ENCODE results near the gene CENPC. TPM values are rescaled to one million over a fixed set of nuclear protein-coding genes. Genes with fewer than 3 reads are reported as not detected.
"Not testable (repeated sequence)": the region's sequence is repeated elsewhere in the genome, so short reads cannot be mapped to it uniquely, and the experiment has no call there.

The CENPC gene
- total RNA-seq, 1 experiment from 2014 or later, result 11.8 TPM

- ChIA-PET CTCF (no interaction called here), POLR2A (ENCODE audit: low non-redundant PET) (no interaction called here)
- no TSS peak for BruUV-seq (replicated peaks)
- intact Hi-C loops (cut with micrococcal nuclease; ENCODE audit: unreplicated experiment), result no loop called here
- Histone ChIP-seq H3K36me3 (ENCODE audit: insufficient read depth, low read length, poor library complexity, severe bottlenecking) (peaks cover 16% of the 10 kb centered on the region), H3K4me3 (ENCODE audit: low read depth, low read length, poor library complexity, severe bottlenecking) (no peak overlapping the region), H3K27me3 (replicated peaks; ENCODE audit: insufficient read depth, low read depth, low read length, poor library complexity) (no peaks in the 10 kb centered on the region), H3K27ac (ENCODE audit: low read depth, low read length, poor library complexity, severe bottlenecking) (no peak overlapping the region), H3K4me1 (ENCODE audit: insufficient read depth, low read length, poor library complexity, severe bottlenecking) (no peaks in the 10 kb centered on the region), H3K9me3 (ENCODE audit: low read depth, low read length, poor library complexity, severe bottlenecking) (no peaks in the 10 kb centered on the region)
- TF ChIP-seq CTCF (conservative IDR thresholded peaks at IDR 0.05; ENCODE audit: low read depth, low read length) (no peak), EZH2 (IDR thresholded peaks at IDR 0.05; ENCODE audit: borderline replicate concordance, low read depth, low read length, poor library complexity, severe bottlenecking) (no peak)
- DNase-seq (ENCODE audit: low spot score), result no peak
Measured at GRCh38 chr4:67533112-67533511, 12.2 kb downstream of the CENPC start.

- H3K4me1 ChIP-seq (ENCODE audit: insufficient read depth, low read length, poor library complexity, severe bottlenecking); H3K9me3 ChIP-seq (ENCODE audit: low read depth, low read length, poor library complexity, severe bottlenecking); BruUV-seq (replicated peaks); H3K4me3 ChIP-seq (ENCODE audit: low read depth, low read length, poor library complexity, severe bottlenecking); H3K27me3 ChIP-seq (replicated peaks; ENCODE audit: insufficient read depth, low read depth, low read length, poor library complexity); CTCF ChIA-PET; intact Hi-C loops (cut with micrococcal nuclease; ENCODE audit: unreplicated experiment); DNase-seq (ENCODE audit: low spot score); H3K27ac ChIP-seq (ENCODE audit: low read depth, low read length, poor library complexity, severe bottlenecking); POLR2A ChIA-PET (ENCODE audit: low non-redundant PET): not testable (repeated sequence)
- H3K36me3 ChIP-seq (ENCODE audit: insufficient read depth, low read length, poor library complexity, severe bottlenecking), result peaks cover 14% of the 10 kb centered on the region
Measured at GRCh38 chr4:67532397-67532796, 12.9 kb downstream of the CENPC start.

GRCh38 chr4:67531379-67531962 lies 13.8 kb downstream of the CENPC start:
- no peak overlapping the region for H3K4me3 ChIP-seq (ENCODE audit: low read depth, low read length, poor library complexity, severe bottlenecking)
- DNase-seq (ENCODE audit: low spot score), result no peak
- no peaks in the 10 kb centered on the region for H3K27me3 ChIP-seq (replicated peaks; ENCODE audit: insufficient read depth, low read depth, low read length, poor library complexity)
- H3K27ac ChIP-seq (ENCODE audit: low read depth, low read length, poor library complexity, severe bottlenecking), result no peak overlapping the region
- no TSS peak for BruUV-seq (replicated peaks)
- no peaks in the 10 kb centered on the region for H3K4me1 ChIP-seq (ENCODE audit: insufficient read depth, low read length, poor library complexity, severe bottlenecking)
- H3K36me3 ChIP-seq (ENCODE audit: insufficient read depth, low read length, poor library complexity, severe bottlenecking), result peaks cover 12% of the 10 kb centered on the region
- TF ChIP-seq EZH2 (IDR thresholded peaks at IDR 0.05; ENCODE audit: borderline replicate concordance, low read depth, low read length, poor library complexity, severe bottlenecking) (no peak), CTCF (conservative IDR thresholded peaks at IDR 0.05; ENCODE audit: low read depth, low read length) (no peak)
- POLR2A ChIA-PET (ENCODE audit: low non-redundant PET), result no interaction called here
- CTCF ChIA-PET, result no interaction called here
- H3K9me3 ChIP-seq (ENCODE audit: low read depth, low read length, poor library complexity, severe bottlenecking), result no peaks in the 10 kb centered on the region
- intact Hi-C loops (cut with micrococcal nuclease; ENCODE audit: unreplicated experiment), result no loop called here

GRCh38 chr4:67524140-67524539 lies 21.2 kb downstream of the CENPC start:
- H3K4me3 ChIP-seq (ENCODE audit: low read depth, low read length, poor library complexity, severe bottlenecking); H3K4me1 ChIP-seq (ENCODE audit: insufficient read depth, low read length, poor library complexity, severe bottlenecking); CTCF ChIA-PET; intact Hi-C loops (cut with micrococcal nuclease; ENCODE audit: unreplicated experiment); H3K27me3 ChIP-seq (replicated peaks; ENCODE audit: insufficient read depth, low read depth, low read length, poor library complexity); POLR2A ChIA-PET (ENCODE audit: low non-redundant PET); DNase-seq (ENCODE audit: low spot score); BruUV-seq (replicated peaks); H3K27ac ChIP-seq (ENCODE audit: low read depth, low read length, poor library complexity, severe bottlenecking); H3K9me3 ChIP-seq (ENCODE audit: low read depth, low read length, poor library complexity, severe bottlenecking); H3K36me3 ChIP-seq (ENCODE audit: insufficient read depth, low read length, poor library complexity, severe bottlenecking): not testable (repeated sequence)

All from A673 (cell line).